Osteoblast (primary cell): Measurements from ENCODE around the gene CCDC107. TPM values are rescaled to one million over a fixed set of nuclear protein-coding genes. Genes with fewer than 3 reads are reported as not detected.

Experiments
- DNase-seq: peaks from one replicate; pipeline ENCODE4 v3.0.0; 2011; ENCODE audit warnings: low spot score, mixed read lengths; ENCODE audit not compliant: insufficient read length; ENCODE audit errors: missing footprints
- H2AFZ ChIP-seq: 2 replicates; pipeline ENCODE4 v1.6.0; 2011; ENCODE audit warnings: mild to moderate bottlenecking, low read length
- H3K27ac ChIP-seq: 2 replicates; pipeline ENCODE4 v1.5.1; 2011; ENCODE audit warnings: mild to moderate bottlenecking, low read depth, low read length, moderate library complexity
- H3K27me3 ChIP-seq: 2 replicates; pipeline ENCODE4 v1.6.0; 2012; ENCODE audit warnings: mild to moderate bottlenecking, control low read depth, inconsistent platforms, low read length, moderate library complexity; ENCODE audit not compliant: insufficient read depth
- H3K36me3 ChIP-seq: 2 replicates; pipeline ENCODE4 v1.5.1; 2011; ENCODE audit warnings: mild to moderate bottlenecking, low read length, control low read depth, moderate library complexity; ENCODE audit not compliant: insufficient read depth
- H3K4me1 ChIP-seq: 2 replicates; pipeline ENCODE4 v1.5.1; 2011; ENCODE audit warnings: mild to moderate bottlenecking, low read length, control low read depth, moderate library complexity; ENCODE audit not compliant: insufficient read depth
- H3K4me2 ChIP-seq: 2 replicates; pipeline ENCODE4 v1.6.0; 2011; ENCODE audit warnings: mild to moderate bottlenecking, low read length; ENCODE audit not compliant: insufficient read depth
- H3K4me3 ChIP-seq: fragments of 200-600 bp; sonication (generic); 3 replicates; pipeline ENCODE4 v1.5.1; 2012; ENCODE audit warnings: mild to moderate bottlenecking, low read length, inconsistent platforms; ENCODE audit not compliant: insufficient read depth
- H3K79me2 ChIP-seq: 2 replicates; pipeline ENCODE4 v1.6.0; 2012; ENCODE audit warnings: mild to moderate bottlenecking, low read length, control low read depth, inconsistent platforms; ENCODE audit not compliant: insufficient read depth
- H3K9me3 ChIP-seq: 2 replicates; pipeline ENCODE4 v1.5.1; 2011; ENCODE audit warnings: low read depth, low read length, control low read depth
- H4K20me1 ChIP-seq: 2 replicates; pipeline ENCODE4 v1.6.0; 2012; ENCODE audit warnings: mild to moderate bottlenecking, low read length, control low read depth; ENCODE audit not compliant: insufficient read depth
- CTCF ChIP-seq: IDR thresholded peaks from 2 replicates; pipeline ENCODE4 v1.5.1; 2011; ENCODE audit warnings: mild to moderate bottlenecking, low read depth, low read length, moderate library complexity; ENCODE audit errors: extremely low read depth
- total RNA-seq: library from RNA; depleted of rRNA; stranded (reverse); fragments of >200 nt; gene quantifications from 2 replicates; pipeline ENCODE4 v1.2.3, GENCODE V29; 2012

The CCDC107 gene
- total RNA-seq, 1 donor, result 15.6 TPM

DNA sequence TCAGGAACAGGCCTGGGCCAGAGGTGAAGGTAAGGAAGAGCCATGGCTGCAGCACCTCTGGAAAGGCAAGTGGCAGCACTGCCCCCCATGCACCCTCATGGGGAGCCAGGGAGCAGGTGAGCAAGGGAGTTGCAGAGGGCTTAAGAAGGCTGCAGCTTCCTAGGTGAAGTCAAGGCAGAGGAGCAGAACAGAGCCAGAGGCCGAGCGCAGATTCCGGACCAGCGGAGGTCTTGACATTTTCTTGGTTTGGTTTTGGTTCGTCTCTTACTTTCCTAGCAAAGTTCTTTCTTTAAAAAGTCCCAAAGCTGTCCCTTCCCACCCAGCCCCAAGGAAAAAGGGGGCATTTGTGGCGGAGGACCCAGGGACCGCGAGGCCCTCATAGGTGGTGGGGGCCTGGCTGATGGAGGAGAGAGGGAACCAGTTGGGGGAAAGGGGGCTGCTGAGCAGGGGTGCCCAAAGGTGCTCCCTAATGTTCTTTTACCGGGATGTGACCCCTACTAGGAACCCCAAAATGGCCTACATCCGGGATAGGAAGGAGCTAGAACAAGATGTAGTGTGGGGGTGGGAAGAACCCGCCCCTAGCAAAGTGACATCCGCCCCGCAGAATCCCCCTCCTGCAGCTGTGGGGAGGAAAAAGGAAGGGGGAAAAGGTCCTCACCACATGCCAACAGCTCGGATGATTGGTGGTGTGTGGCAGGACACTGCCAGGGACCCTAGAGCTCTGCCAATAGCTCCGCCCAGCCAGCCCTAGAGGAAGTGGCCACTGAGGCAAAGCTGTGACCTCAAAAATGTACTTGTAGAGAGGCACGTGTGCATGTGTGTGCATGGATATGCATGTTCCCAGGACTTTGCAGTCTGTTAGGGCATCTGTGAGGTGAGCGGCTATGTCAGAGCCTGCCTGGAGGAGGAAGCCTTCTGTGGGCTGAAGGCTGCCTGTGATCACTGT is 39.0 kb upstream of the CCDC107 start:
- H3K4me3 ChIP-seq, result no peak overlapping the region
- no peak for TF ChIP-seq CTCF
- no peaks in the 10 kb centered on the region for H3K4me1 ChIP-seq
- H3K36me3 ChIP-seq, result no peaks in the 10 kb centered on the region
- no peak overlapping the region for H3K4me2 ChIP-seq
- H4K20me1 ChIP-seq, result no peaks in the 10 kb centered on the region
- peaks cover 9% of the 10 kb centered on the region for H3K27me3 ChIP-seq
- H3K9me3 ChIP-seq, result no peaks in the 10 kb centered on the region
- H3K27ac ChIP-seq, result no peak overlapping the region
- no peaks in the 10 kb centered on the region for H3K79me2 ChIP-seq
- no peak for DNase-seq
- H2AFZ ChIP-seq, result no peak overlapping the region

DNA sequence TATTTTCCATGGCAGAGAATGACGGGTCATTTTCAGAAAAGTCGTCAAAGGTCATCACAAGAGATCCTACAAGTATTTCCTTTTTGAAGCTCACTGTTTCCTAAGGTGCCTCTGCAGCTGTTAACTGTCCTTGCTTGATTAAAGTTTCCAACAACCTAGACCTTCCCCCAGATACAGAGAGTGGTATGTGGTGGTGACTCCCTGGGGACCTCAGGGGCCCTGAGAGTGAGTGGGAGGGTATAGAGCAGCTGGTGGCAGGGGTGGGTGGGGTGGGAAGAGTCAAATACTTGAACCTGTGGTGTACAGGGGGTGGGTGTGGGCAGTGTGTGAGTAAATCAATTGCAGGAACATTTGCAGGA is 38.3 kb upstream of the CCDC107 start:
- Histone ChIP-seq H3K79me2 (no peaks in the 10 kb centered on the region), H3K4me3 (no peak overlapping the region), H3K4me1 (no peaks in the 10 kb centered on the region), H2AFZ (no peak overlapping the region), H3K9me3 (no peaks in the 10 kb centered on the region), H3K27ac (no peak overlapping the region), H3K27me3 (peaks cover 9% of the 10 kb centered on the region), H4K20me1 (no peaks in the 10 kb centered on the region), H3K4me2 (no peak overlapping the region), H3K36me3 (no peaks in the 10 kb centered on the region)
- no peak for DNase-seq
- no peak for TF ChIP-seq CTCF

DNA sequence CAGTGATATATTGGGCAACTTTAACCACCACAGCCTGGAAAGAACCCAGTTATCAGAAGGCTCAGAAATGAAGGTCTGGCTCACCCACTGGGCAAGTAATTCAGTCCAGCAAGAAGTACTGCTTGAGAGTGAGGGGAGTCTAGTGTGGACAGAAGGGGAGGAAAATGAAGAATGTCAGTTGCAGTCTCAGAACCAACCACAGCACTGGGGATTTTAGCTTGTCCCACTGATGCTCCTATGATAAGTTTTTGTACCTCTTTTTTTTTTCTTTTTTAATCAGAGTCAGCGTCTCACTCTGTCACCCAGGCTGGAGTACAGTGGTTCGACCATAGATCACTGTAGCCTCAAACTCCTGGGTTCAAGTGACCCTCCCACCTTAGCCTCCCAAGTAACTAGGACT is 30.5 kb upstream of the CCDC107 start:
- TF ChIP-seq CTCF, result no peak
- Histone ChIP-seq H3K27me3 (no peaks in the 10 kb centered on the region), H3K9me3 (no peaks in the 10 kb centered on the region), H4K20me1 (no peaks in the 10 kb centered on the region), H3K4me1 (no peaks in the 10 kb centered on the region), H3K4me2 (no peak overlapping the region), H3K27ac (no peak overlapping the region), H3K4me3 (no peak overlapping the region), H2AFZ (no peak overlapping the region), H3K79me2 (no peaks in the 10 kb centered on the region), H3K36me3 (no peaks in the 10 kb centered on the region)
- DNase-seq, result no peak

DNA sequence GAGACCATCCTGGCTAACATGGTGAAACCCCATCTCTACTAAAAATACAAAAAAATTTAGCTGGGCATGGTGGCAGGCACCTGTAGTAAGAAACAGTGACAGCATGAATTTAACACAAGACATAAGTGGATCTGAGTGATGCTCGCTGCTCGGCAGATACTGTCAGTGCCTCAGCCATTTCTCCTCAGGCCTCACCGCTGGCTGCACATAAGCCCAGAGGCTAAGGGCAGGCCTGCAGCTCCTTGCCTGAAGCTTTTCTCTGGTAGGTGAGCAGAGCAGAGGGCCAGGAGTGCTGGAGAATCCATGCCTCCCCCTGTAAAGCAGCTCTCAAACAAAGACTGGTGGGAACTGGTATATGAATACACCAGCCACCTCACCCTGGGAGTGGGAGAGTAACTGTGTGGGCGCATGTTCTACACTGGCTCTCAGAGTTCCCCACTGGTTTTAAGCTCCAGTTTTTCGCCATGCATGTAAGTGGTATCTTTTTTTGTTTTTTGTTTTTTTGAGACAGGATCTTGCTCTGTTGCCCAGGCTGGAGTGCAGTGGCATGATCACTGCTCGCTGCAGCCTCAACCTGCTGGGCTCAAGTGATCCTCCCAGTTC is 29.6 kb upstream of the CCDC107 start:
- Histone ChIP-seq H3K27ac (no peak overlapping the region), H2AFZ (no peak overlapping the region), H3K4me2 (no peak overlapping the region), H3K4me1 (no peaks in the 10 kb centered on the region), H3K79me2 (no peaks in the 10 kb centered on the region), H4K20me1 (no peaks in the 10 kb centered on the region), H3K4me3 (no peak overlapping the region), H3K36me3 (no peaks in the 10 kb centered on the region), H3K27me3 (no peaks in the 10 kb centered on the region), H3K9me3 (no peaks in the 10 kb centered on the region)
- no peak for DNase-seq
- no peak for TF ChIP-seq CTCF
